Heart left ventricle (tissue), 16 donors: Measurements from ENCODE around the gene TAP1. TPM values are rescaled to one million over a fixed set of nuclear protein-coding genes. Genes with fewer than 3 reads are reported as not detected.

Source experiments
- ATAC-seq, 4 donors: fragments of 200-7000 bp; cut with Tn5 transposase; one replicate each; pipeline ENCODE4 v1.9.1; 2020 to 2022; ENCODE audit warnings: moderate library complexity in 4 of 4, mild to moderate bottlenecking in 3 of 4, moderate number of reproducible peaks in 1 of 4
- DNase-seq, 5 donors: peaks; one replicate each; pipeline ENCODE4 v3.0.0-alpha.2; 2020
- H3K27ac ChIP-seq, 12 donors: fragments of 200-600 bp; sonication (generic) in 4 of 12; one replicate each; pipeline versions ENCODE4 v1.5.0 to v1.8.0; 2016 to 2022; ENCODE audit warnings: mild to moderate bottlenecking in 2 of 12
- H3K27me3 ChIP-seq, 9 donors: fragments of 200-600 bp; sonication (generic) in 2 of 9; one replicate each; pipeline versions ENCODE4 v1.5.1 to v1.8.0; 2016 to 2022; ENCODE audit warnings: mild to moderate bottlenecking in 3 of 9
- H3K36me3 ChIP-seq, 9 donors: fragments of 200-600 bp; sonication (generic) in 2 of 9; one replicate each; pipeline versions ENCODE4 v1.5.0 to v1.8.0; 2018 to 2022; ENCODE audit warnings: mild to moderate bottlenecking in 2 of 9
- H3K4me1 ChIP-seq, 12 donors: fragments of 200-600 bp; sonication (generic) in 4 of 12; one replicate each; pipeline versions ENCODE4 v1.5.0 to v1.8.0; 2016 to 2022; ENCODE audit warnings: mild to moderate bottlenecking in 3 of 12
- H3K4me3 ChIP-seq, 12 donors: fragments of 200-600 bp; sonication (generic) in 4 of 12; one replicate each; pipeline versions ENCODE4 v1.5.0 to v1.8.0; 2017 to 2022; ENCODE audit warnings: mild to moderate bottlenecking in 9 of 12, moderate library complexity in 4 of 12
- H3K9me3 ChIP-seq, 12 donors: fragments of 200-600 bp; sonication (generic) in 4 of 12; one replicate each; pipeline versions ENCODE4 v1.5.0 to v1.8.0; 2016 to 2022; ENCODE audit warnings: mild to moderate bottlenecking in 1 of 12
- POLR2A ChIP-seq, 2 donors: fragments of 450-650 bp; IDR thresholded peaks; one replicate each; pipeline ENCODE4 v1.6.1; 2017; ENCODE audit warnings: antibody characterized with exemption in 2 of 2, mild to moderate bottlenecking in 2 of 2, moderate library complexity in 2 of 2
- WGBS, 4 donors: extraction: QIAGEN DNeasy Blood & Tissue Kit in 2 of 4; methylation state at CpG; one replicate each; pipeline versions ENCODE4 v1.1.5 to v1.1.7; 2013 to 2018; 5-methylcytosine and 5-hydroxymethylcytosine counted together
- intact Hi-C, 10 donors: fragments of 100-400 bp; cut with DNase I; formaldehyde crosslinking; loops; one replicate each; pipeline versions ENCODE4 v1.11.1 to v1.14.2; 2022
- long read RNA-seq, 3 donors: library from polyadenylated mRNA; unstranded; transcript quantifications; one replicate each; pipeline ENCODE4 v2.0.0, GENCODE V29; 2020 to 2021
- polyA plus RNA-seq, 2 donors: library from polyadenylated mRNA; stranded (reverse); fragments of 200-250 nt; gene quantifications; one replicate each; pipeline ENCODE4 v1.2.3, GENCODE V29; 2013
- total RNA-seq, 9 donors: library from RNA; depleted of rRNA in 2 of 9; stranded (reverse); fragments of >200 nt in 2 of 9; fragmentation: NEBNext Ultra II Directional in 3 of 9; extraction: Animal tissue kit (Norgen Biotek cat#: 25700) in 3 of 9; gene quantifications; one replicate each; pipeline versions ENCODE4 v1.1.0 to v1.2.4, GENCODE V29; 2016 to 2023
- TF ChIP-seq, protein P1 (sequence below), 12 donors: fragments of 200-600 bp; sonication (generic) in 4 of 12; IDR thresholded peaks; one replicate each; pipeline versions ENCODE4 v1.5.0 to v1.8.0; 2018 to 2022; ENCODE audit warnings: antibody characterized with exemption in 12 of 12, mild to moderate bottlenecking in 5 of 12
- donor health status: ischemic (EF 13 %, LVEDD 7.1; RV severe dilation, severe dysfunction).
- donor health status: healthy with polysubstance abuse.
- donor health status: DM: no; HTN: yes; CAD: no.
- donor health status: DM: no; HTN: no; CAD: no.
- donor health status: ischemic (EF 25% LVEDD 6.9; RV normal size, moderate dysfunction).
- donor health status: ischemic (EF 25% LVEDD 5.7; RV mildly dilated, moderate dysfunction).
- donor health status: healthy.
- donor health status: DM: yes; HTN: yes; CAD: no.
- donor health status: ischemic (EF 35%, LVEDD 5.7; RV mildly dilated, moderate dysfunction).
- donor health status: nonischemic (EF 11% LVEDD 7.7; RV severe dilation, severe dysfunction).
- donor health status: DM: yes; HTN: yes; CAD: no.
- donor health status: PGD.
- donor health status: ischemic (EF 29% LVEDD 5.4; RV normal size, mild dysfunction).
- donor health status: nonischemic (EF 23%, LVEDD 6.1; RV moderate dilation, normal function).

Gene TAP1
- 100 to 1,000 TPM in 1 of 9 donors, 10 to 100 TPM in 8; 15.1 to 207 (median 20.3) TPM for total RNA-seq
- 10 to 100 TPM; 21.6 to 44.5 TPM for polyA plus RNA-seq
- long read RNA-seq, donor 1, transcript TAP1-201 (11 exons, 2,959 nt), result major isoform, 33 of 38 reads
- long read RNA-seq, donor 1, partial matches to known transcripts, result 1 of 38 reads
- long read RNA-seq, donor 1, other reads (novel, unspliced or antisense), result 3 of 38 reads
- long read RNA-seq, donor 2, transcript TAP1-201 (11 exons, 2,959 nt), result major isoform, 243 of 258 reads
- long read RNA-seq, donor 2, partial matches to known transcripts, result 7 of 258 reads
- long read RNA-seq, donor 2, other reads (novel, unspliced or antisense), result 7 of 258 reads
- long read RNA-seq, donor 3, transcript TAP1-201 (11 exons, 2,959 nt), result major isoform, 41 of 49 reads
- long read RNA-seq, donor 3, partial matches to known transcripts, result 5 of 49 reads
- long read RNA-seq, donor 3, other reads (novel, unspliced or antisense), result 2 of 49 reads

- peak; percentile 95 to 96 (median 96) for ATAC-seq
- WGBS, 4 donors, result 0 to 2% (median 0%) methylated on average over 33 to 68 of the region's 68 CpGs
- no peaks in the 10 kb centered on the region for H3K9me3 ChIP-seq
- TF ChIP-seq, protein P1, sequence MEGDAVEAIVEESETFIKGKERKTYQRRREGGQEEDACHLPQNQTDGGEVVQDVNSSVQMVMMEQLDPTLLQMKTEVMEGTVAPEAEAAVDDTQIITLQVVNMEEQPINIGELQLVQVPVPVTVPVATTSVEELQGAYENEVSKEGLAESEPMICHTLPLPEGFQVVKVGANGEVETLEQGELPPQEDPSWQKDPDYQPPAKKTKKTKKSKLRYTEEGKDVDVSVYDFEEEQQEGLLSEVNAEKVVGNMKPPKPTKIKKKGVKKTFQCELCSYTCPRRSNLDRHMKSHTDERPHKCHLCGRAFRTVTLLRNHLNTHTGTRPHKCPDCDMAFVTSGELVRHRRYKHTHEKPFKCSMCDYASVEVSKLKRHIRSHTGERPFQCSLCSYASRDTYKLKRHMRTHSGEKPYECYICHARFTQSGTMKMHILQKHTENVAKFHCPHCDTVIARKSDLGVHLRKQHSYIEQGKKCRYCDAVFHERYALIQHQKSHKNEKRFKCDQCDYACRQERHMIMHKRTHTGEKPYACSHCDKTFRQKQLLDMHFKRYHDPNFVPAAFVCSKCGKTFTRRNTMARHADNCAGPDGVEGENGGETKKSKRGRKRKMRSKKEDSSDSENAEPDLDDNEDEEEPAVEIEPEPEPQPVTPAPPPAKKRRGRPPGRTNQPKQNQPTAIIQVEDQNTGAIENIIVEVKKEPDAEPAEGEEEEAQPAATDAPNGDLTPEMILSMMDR (IDR thresholded peaks at IDR 0.05), result peak; percentile 59 to 92 (median 86)
- TF ChIP-seq POLR2A (IDR thresholded peaks at IDR 0.05), result peak; percentile 63 to 93
- peak within 1 kb of the TSS; percentile 90 to 100 (median 99) for H3K27ac ChIP-seq
- H3K27me3 ChIP-seq, result no peaks in the 10 kb centered on the region
- H3K4me1 ChIP-seq, result peaks cover 0 to 77% (median 24%) of the 10 kb centered on the region in 12 donors
- intact Hi-C loops, result loop anchor here in 7 of 10 donors (1.0 to 2.0 kb wide), 4 partner anchors 8 to 15 kb away; partner anchors contain the start of genes TAP2 (in 7 of the 7) and PSMB8 (in 3 of the 7)
- peaks cover 0 to 65% (median 47%) of the 10 kb centered on the region in 9 donors for H3K36me3 ChIP-seq
- H3K4me3 ChIP-seq, result peak within 1 kb of the TSS; percentile 69 to 99 (median 90)
- peak; percentile 96 to 97 (median 97) for DNase-seq
These were observed at the start of gene TAP1, which contains the start of gene PSMB9 for GRCh38 chr6:32853541-32854375. TAP1 (minus strand) TSS chr6:32853704; CDS start chr6:32853636, 68 bp downstream. PSMB9 (plus strand) TSS chr6:32854192; CDS start chr6:32854230, 38 bp downstream.

DNA sequence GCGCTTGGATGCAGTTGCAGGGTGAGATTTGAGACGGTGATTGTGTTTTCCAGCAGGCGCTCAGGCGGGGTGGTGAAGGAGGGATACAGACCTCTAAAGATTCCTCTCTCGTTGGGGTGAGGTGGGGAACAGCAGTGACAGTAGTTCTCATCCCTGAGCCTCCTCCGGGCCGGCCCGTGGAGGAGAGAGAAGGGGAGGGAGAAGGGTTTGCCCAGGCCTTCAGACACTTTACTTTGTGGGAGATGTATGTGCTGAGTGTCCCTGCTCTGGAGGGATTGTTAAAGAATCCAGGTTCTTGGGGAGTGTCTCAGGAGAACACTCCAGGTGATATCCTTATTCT, 41.5 kb upstream of the TAP1 start:
- intact Hi-C loops, result loop anchor here in 2 of 10 donors (2.0 to 10.0 kb wide), 2 partner anchors 50 to 354 kb away; partner anchors contain the start of gene HLA-DMB (in 1 of the 2)
- peak overlapping the region; percentile 47 to 94 (median 75) for H3K4me3 ChIP-seq
- 0% methylated on average over 6 to 8 of the region's 8 CpGs for WGBS, 4 donors

GRCh38 chr6:32894085-32895005, 40.8 kb upstream of the TAP1 start:
- H3K9me3 ChIP-seq, result no peaks in the 10 kb centered on the region
- H3K27ac ChIP-seq, result peak overlapping the region; percentile 78 to 94 (median 90)
- 0 to 1% (median 1%) methylated on average over 34 to 61 of the region's 61 CpGs for WGBS, 4 donors
- ATAC-seq, result peak; percentile 99 to 100 (median 100)
- H3K36me3 ChIP-seq, result no peaks in the 10 kb centered on the region
- peaks cover 0 to 20% (median 6%) of the 10 kb centered on the region in 12 donors for H3K4me1 ChIP-seq
- peak; percentile 93 to 97 (median 95) for DNase-seq
- TF ChIP-seq, protein P1 (IDR thresholded peaks at IDR 0.05), result peak in 2 of 12 donors; percentile 12 to 22
- TF ChIP-seq POLR2A (IDR thresholded peaks at IDR 0.05), result peak; percentile 17 to 76
- intact Hi-C loops, result loop anchor here in 3 of 10 donors (2.0 to 10.0 kb wide), 3 partner anchors 50 to 354 kb away; partner anchors contain the start of gene HLA-DMB (in 1 of the 3)
- peak overlapping the region; percentile 47 to 94 (median 75) for H3K4me3 ChIP-seq
- H3K27me3 ChIP-seq, result no peaks in the 10 kb centered on the region

More for the DNA sequence above, 41.5 kb upstream of the TAP1 start:
- DNase-seq, result no peak
- Histone ChIP-seq H3K36me3 (no peaks in the 10 kb centered on the region), H3K27ac (peak overlapping the region in 11 of 12 donors; percentile 79 to 94 (median 91)), H3K9me3 (no peaks in the 10 kb centered on the region), H3K27me3 (no peaks in the 10 kb centered on the region), H3K4me1 (peaks cover 0 to 20% (median 6%) of the 10 kb centered on the region in 12 donors)
- no peak for TF ChIP-seq POLR2A (IDR thresholded peaks at IDR 0.05)
- TF ChIP-seq, protein P1 (IDR thresholded peaks at IDR 0.05), result no peak
- peak; percentile 6 to 22 (median 12) for ATAC-seq
